HG02970 (cell line): Measurements from ENCODE around the gene AAK1.
"Not testable (repeated sequence)": the region's sequence is repeated elsewhere in the genome, so short reads cannot be mapped to it uniquely, and the experiment has no call there.

Experiments used
- ATAC-seq: cut with Tn5 transposase; IDR thresholded peaks from one replicate; pipeline ENCODE4 v1.9.1; 2021; ENCODE audit warnings: mild to moderate bottlenecking, moderate library complexity, moderate number of reproducible peaks; ENCODE audit not compliant: unreplicated experiment, low FRiP score

The AAK1 gene

DNA sequence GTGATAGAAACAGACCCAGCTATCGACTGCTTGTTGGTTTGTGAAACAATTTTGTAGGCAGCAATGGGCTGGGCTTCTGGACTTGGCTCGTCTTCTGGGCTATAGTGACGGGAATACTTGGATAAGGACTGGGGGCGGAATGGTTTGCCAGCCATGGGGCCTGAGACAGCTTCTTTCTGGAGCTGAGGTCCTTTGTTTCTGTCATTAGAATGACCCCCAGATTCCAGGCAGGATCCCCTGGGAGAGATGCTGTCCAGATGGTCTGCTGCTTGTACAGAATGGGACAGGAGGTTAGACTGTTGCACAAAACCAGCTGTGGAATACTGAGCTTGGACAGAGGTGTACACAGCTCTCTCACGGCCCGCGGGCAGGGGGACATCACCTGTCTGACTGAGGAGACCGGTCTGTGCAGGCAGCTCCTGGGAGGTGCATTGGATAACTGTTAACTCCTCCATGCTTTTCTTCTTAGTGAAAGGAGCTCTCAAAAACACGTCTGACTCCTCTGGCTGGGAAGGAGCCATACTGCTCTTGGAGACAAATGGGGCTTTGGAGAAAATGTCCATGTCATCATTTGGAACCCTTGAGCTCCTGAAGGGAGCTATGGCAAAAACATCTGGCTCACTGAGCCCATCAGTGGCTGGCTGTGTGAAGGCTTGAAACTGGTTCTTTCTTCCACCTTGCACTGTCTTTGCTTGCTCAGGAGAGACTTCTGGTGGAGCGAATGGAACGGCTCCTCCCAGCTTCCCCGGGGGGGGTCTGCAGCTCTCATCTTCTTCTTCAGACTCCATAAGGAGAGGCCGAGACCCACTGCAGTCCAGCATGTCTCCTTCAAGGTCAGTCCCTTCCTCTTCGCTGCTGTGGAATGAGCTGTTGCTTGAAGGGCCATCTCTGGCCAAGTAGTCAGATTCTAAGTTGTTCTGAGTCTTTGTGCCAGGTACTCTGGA is 177.8 kb downstream of the AAK1 start:
- ATAC-seq, result no peak

- ATAC-seq, result no peak
Measured at GRCh38 chr2:69464575-69464974, 179.0 kb downstream of the AAK1 start.

DNA sequence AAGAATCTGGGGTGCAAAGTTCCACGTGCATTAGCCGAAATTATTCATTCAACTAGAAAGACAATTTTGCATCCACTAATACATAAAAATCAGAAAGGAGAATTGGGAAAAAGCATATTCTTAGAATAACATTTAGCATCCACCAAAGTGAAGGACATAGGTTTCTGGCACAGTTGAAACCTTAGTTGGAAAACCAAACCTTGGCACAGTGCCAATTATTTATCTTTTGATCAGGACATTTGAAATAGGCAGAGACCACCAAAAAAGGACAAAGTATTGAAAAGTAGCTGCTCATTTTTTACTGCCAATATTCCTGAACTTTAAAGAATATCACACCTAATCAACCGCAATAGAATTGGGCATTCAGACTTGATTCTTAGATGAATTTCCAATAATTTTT is 180.8 kb downstream of the AAK1 start:
- no peak for ATAC-seq

GRCh38 chr2:69461404-69461803 is 182.1 kb downstream of the AAK1 start:
- ATAC-seq, result no peak

DNA sequence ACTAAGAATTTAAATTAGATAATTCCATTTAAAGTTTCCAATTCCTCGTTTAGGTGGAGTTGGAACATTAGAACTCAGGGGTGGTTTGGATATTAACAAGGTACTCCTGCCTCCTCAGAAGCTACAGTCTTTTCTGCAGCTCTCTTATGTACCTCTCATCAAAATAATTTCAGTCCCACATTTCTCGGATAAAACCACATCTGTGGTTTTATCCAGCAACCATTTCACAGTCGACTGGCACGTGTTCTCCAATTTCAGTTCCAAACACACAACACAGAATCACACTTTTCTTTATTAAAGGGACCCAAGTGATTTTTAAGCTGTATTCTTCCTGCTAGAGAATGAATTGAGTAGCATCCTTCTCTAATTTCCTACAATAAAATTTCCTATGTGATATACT is 183.6 kb downstream of the AAK1 start:
- no peak for ATAC-seq

GRCh38 chr2:69456950-69457445 is 186.5 kb downstream of the AAK1 start:
- no peak for ATAC-seq

- ATAC-seq, result no peak
Measured at GRCh38 chr2:69456154-69456553, 187.4 kb downstream of the AAK1 start.

DNA sequence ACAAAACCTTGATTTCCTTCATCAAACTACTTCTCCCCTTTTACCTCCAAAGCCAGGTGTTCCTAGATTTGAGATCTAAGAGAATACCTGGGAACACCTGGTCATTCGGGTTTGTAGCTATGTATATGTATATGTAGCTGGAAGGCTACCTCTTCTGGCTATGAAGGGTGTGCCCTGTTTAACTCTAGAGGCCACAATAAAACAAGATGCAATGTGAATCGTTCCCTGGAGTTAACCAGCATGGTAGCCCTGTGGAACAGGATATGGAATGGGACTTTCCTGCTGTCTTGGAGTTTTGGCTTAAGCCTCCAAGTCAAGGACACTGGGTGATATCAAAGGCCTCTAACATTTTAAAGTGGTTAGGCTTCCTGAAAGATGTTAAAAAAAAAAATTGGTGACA is 188.6 kb downstream of the AAK1 start:
- ATAC-seq, result no peak

DNA sequence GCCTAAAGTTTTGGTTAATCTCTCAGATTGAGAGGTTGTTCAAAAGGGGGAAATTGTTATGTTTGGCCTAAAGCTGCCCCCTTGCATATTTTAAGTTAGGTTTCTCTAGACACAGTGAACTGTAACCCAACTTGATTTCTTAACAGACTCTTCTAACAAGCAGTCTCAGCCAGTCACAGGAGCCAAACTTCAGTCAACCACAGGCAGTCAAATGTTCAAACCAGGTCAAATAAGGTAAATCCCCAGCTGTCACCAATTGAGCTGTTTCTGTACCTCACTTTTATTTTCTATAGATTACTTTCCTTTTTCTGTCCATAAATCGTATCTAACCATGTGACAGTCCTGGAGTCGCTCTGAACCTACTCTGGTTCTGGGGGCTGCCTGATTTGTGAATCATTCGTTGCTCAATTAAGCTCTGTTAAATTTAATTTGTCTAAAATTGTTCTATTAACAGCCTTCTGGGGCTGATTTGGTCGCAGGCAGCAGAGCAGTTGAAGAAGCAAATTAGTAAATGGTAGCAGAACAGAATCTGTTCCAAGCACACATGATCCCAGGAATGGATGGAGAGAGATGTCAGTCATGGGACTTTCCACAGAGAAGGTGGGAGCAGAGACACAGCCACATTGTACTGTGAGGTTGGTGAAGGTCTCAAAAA is 189.9 kb downstream of the AAK1 start:
- ATAC-seq, result no peak

DNA sequence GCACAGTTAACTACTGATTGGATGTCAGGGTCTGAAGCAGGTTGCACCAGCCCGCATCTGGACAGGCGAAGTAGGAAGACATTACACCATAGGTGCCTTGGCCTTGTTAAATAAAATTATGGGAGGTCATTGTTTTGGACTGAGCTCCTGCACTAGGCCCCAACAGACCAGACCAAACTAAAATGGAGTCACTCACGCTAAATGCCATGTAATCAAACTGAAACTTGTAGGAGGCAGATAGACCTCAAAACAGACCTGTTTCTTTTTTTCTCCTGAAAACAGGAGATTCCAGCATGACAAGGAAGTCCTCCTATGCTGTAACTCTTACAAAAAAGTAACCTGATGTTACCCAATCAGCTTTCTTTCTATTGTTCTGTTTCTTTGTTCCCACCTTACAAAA is 190.9 kb downstream of the AAK1 start:
- ATAC-seq, result no peak

- no peak for ATAC-seq
Measured at GRCh38 chr2:69450735-69451416, 192.7 kb downstream of the AAK1 start.

DNA sequence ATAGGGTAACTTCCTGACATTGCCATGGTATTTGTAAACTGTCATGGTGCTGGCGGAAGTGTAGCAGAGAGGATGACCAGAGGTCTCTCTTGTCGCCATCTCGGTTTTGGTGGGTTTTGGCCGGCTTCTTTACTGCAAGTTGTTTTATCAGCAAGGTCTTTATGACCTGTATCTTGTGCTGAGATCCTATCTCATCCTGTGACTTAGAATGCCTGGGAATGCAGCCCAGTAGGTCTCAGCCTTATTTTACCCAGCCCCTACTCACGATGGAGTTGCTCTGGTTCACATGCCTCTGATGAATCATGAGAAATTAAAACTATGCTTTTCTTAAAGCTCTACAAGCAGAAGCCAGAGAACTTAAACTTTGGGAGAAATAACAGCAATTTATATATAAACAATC is 193.6 kb downstream of the AAK1 start:
- no peak for ATAC-seq

GRCh38 chr2:69443673-69444072 is 199.9 kb downstream of the AAK1 start:
- ATAC-seq, result not testable (repeated sequence)

DNA sequence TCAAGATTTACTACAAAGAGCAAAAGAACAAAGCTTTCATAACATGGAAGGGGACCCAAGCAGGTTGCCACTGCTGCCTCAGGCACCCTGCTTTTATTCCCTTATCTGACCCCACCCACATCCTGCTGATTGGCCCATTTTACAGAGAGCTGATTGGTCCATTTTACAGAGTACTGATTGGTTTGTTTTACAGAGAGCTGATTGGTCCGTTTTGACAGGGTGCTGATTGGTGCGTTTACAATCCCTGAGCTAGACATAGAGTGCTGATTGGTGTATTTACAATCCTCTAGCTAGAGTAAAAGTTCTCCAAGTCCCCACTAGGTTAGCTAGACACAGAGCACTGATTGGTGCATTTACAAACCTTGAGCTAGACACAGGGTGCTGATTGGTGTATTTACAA is 204.0 kb downstream of the AAK1 start:
- not testable (repeated sequence) for ATAC-seq

GRCh38 chr2:69438580-69438979 is 205.0 kb downstream of the AAK1 start:
- no peak for ATAC-seq

- ATAC-seq, result no peak
Measured at GRCh38 chr2:69437751-69438154, 205.8 kb downstream of the AAK1 start.

GRCh38 chr2:69436938-69437750 is 206.4 kb downstream of the AAK1 start, which contains the start of gene NFU1:
Gene NFU1 (minus strand): TSS chr2:69437435. CDS start chr2:69437422, 13 bp downstream.
- ATAC-seq, result peak; percentile 96

DNA sequence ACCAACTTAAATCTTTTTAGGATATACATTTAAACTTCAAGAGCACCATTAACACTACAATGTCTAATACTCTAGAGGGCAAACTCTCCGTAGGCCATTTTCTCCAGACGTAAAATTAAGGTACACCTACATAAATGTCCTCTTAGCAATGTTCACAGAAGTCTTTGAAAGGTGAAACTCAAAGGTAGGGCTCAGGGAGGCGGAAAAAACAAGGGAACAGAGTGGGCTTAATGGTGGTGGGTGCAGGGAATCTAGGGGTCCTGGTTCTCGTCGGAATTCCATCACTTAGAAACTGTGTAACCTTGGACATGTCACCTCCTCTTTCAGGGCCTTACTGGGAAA is 207.0 kb downstream of the AAK1 start:
- no peak for ATAC-seq

GRCh38 chr2:69434753-69435152 is 208.8 kb downstream of the AAK1 start:
- ATAC-seq, result no peak

GRCh38 chr2:69429491-69430183 is 213.9 kb downstream of the AAK1 start:
- ATAC-seq, result no peak
